HepG2 (cell line): ENCODE measurements around the gene ARIH2. TPM values are rescaled to one million over a fixed set of nuclear protein-coding genes. Genes with fewer than 3 reads are reported as not detected.

Experiments used
- ARNT2 ChIP-seq: sonication (generic); formaldehyde crosslinking; IDR thresholded peaks from 2 replicates; pipeline ENCODE4 v1.8.0; 2022; ENCODE audit warnings: mild to moderate bottlenecking, low read depth, missing genetic modification reagents, moderate library complexity
- ATF3 ChIP-seq: sonication (generic); formaldehyde crosslinking; IDR thresholded peaks from 2 replicates; pipeline ENCODE4 v1.4.0; 2020; ENCODE audit warnings: missing genetic modification reagents
- ATF6 ChIP-seq: sonication (generic); formaldehyde crosslinking; conservative IDR thresholded peaks from 2 replicates; pipeline ENCODE4 v1.4.0; 2020; ENCODE audit warnings: missing genetic modification reagents
- CREB3 ChIP-seq: sonication (generic); formaldehyde crosslinking; IDR thresholded peaks from 2 replicates; pipeline ENCODE4 v1.5.0; 2020; ENCODE audit warnings: missing genetic modification reagents
- HOXA9 ChIP-seq: sonication (generic); formaldehyde crosslinking; IDR thresholded peaks from 2 replicates; pipeline ENCODE4 v1.8.1; 2022; ENCODE audit warnings: missing genetic modification reagents, mild to moderate bottlenecking, moderate library complexity, borderline replicate concordance
- MNT ChIP-seq: fragments of 450-650 bp; IDR thresholded peaks from 2 replicates; pipeline ENCODE4 v1.6.1; 2016
- PCBP2 ChIP-seq: fragments of 200-400 bp; formaldehyde crosslinking; optimal IDR thresholded peaks from 2 replicates; pipeline ENCODE3; 2018; ENCODE audit warnings: low read length, low read depth; ENCODE audit not compliant: poor library complexity, severe bottlenecking
- PRDM4 ChIP-seq: sonication (generic); formaldehyde crosslinking; IDR thresholded peaks from 2 replicates; pipeline ENCODE4 v1.9.0; 2021; ENCODE audit warnings: missing genetic modification reagents, borderline replicate concordance
- ZNF142 ChIP-seq: sonication (generic); formaldehyde crosslinking; IDR thresholded peaks from 2 replicates; pipeline ENCODE4 v1.4.0; 2020; ENCODE audit warnings: missing genetic modification reagents
- ZNF326 ChIP-seq: sonication (generic); formaldehyde crosslinking; IDR thresholded peaks from 2 replicates; pipeline ENCODE4 v1.4.0; 2020; ENCODE audit warnings: missing genetic modification reagents, borderline replicate concordance
- ZNF446 ChIP-seq: sonication (generic); formaldehyde crosslinking; IDR thresholded peaks from 2 replicates; pipeline ENCODE4 v1.5.0; 2020; ENCODE audit warnings: mild to moderate bottlenecking, missing genetic modification reagents
- ZNF557 ChIP-seq: sonication (generic); formaldehyde crosslinking; IDR thresholded peaks from 2 replicates; pipeline ENCODE4 v1.4.0; 2020; ENCODE audit warnings: missing genetic modification reagents
- ZNF816 ChIP-seq: sonication (generic); formaldehyde crosslinking; IDR thresholded peaks from 2 replicates; pipeline ENCODE4 v1.8.0; 2022; ENCODE audit warnings: missing genetic modification reagents, mild to moderate bottlenecking, borderline replicate concordance
- polyA plus RNA-seq, 8 experiments: library from polyadenylated mRNA; depleted of rRNA in 3 of 8; stranded (reverse) in 7 of 8; unstranded in 1 of 8; fragments of >200 nt; fragmentation: Illumina TruSeq in 4 of 8; extraction: Trizol in 4 of 8; gene quantifications; 2 replicates each; pipeline versions ENCODE4 v1.2.1 to v1.2.3, GENCODE V29; 2011 to 2016; ENCODE audit warnings: low read depth in 4 of 8, missing spikeins in 1 of 8, mixed read lengths in 1 of 8; ENCODE audit not compliant: insufficient read depth in 1 of 8
- total RNA-seq, 5 experiments: library from RNA; depleted of rRNA; stranded (reverse); fragments of >200 nt; fragmentation: Illumina TruSeq; extraction: Trizol; gene quantifications; 2 replicates each; pipeline ENCODE4 v1.2.3, GENCODE V29; 2016; ENCODE audit warnings: low read depth in 1 of 5

The ARIH2 gene
- total and polyA plus RNA-seq, 2 of the 13 experiments (the other 11 are each of a cell fraction or from before 2014, with no cell fraction given), result 64.8 to 83.3 TPM

GRCh38 chr3:49017971-49018706 lies 99.5 kb downstream of the ARIH2 start, which contains the start of gene DALRD3 (continued):
- peak; percentile 46; the same call in 1 of the 2 replicates for TF ChIP-seq ZNF142 (CRISPR knock-in tag)
- no peak for TF ChIP-seq ATF6 (CRISPR knock-in tag)
- TF ChIP-seq PCBP2, result no peak
- no peak for TF ChIP-seq CREB3
- no peak for TF ChIP-seq ATF3 (CRISPR knock-in tag)
- TF ChIP-seq ARNT2, result peak; percentile 47; the same call in 1 of the 2 replicates
- 0 out of 2 replicates have a peak, but pooled peaks have one; percentile 17 for TF ChIP-seq ZNF326 (CRISPR knock-in tag)
- TF ChIP-seq PRDM4, result no peak
- no peak for TF ChIP-seq ZNF816 (CRISPR knock-in tag)
- TF ChIP-seq ZNF557 (CRISPR knock-in tag), result no peak
- TF ChIP-seq MNT, result peak; percentile 12; the same call in 1 of the 2 replicates
- no peak; the same call in 1 of the 2 replicates for TF ChIP-seq HOXA9
- no peak for TF ChIP-seq ZNF446 (CRISPR knock-in tag)
